Spleen (tissue), 7 donors: Measurements from ENCODE around the gene PXT1.

Source experiments
- CTCF ChIP-seq, 11 experiments: fragments of 200-600 bp in 7 of 11; fragments of 450-650 bp in 4 of 11; sonication (generic) in 4 of 11; IDR thresholded peaks in 8 of 11; conservative IDR thresholded peaks in 3 of 11; 1 replicate in 7 of 11; 2 replicates in 4 of 11; pipeline versions ENCODE4 v1.4.0 to v1.8.0; 2016 to 2021; ENCODE audit warnings: antibody characterized with exemption in 11 of 11, inconsistent platforms in 4 of 11, mild to moderate bottlenecking in 1 of 11
- POLR2A ChIP-seq, 3 donors: fragments of 450-650 bp; IDR thresholded peaks; one replicate each; pipeline ENCODE4 v1.5.1; 2017; ENCODE audit warnings: antibody characterized with exemption in 3 of 3, mild to moderate bottlenecking in 1 of 3
- POLR2AphosphoS5 ChIP-seq, 3 donors: sonication (generic); formaldehyde crosslinking; IDR thresholded peaks; one replicate each; pipeline ENCODE4 v1.5.1; 2017; ENCODE audit warnings: antibody characterized with exemption in 3 of 3
- donor health status: DM: no; HTN: no; CAD: no; lungs with moderate emphysema.
- donor health status: DM: no; HTN: no; CAD: no.
- donor health status: DM: no; HTN: no; CAD: no.

DNA sequence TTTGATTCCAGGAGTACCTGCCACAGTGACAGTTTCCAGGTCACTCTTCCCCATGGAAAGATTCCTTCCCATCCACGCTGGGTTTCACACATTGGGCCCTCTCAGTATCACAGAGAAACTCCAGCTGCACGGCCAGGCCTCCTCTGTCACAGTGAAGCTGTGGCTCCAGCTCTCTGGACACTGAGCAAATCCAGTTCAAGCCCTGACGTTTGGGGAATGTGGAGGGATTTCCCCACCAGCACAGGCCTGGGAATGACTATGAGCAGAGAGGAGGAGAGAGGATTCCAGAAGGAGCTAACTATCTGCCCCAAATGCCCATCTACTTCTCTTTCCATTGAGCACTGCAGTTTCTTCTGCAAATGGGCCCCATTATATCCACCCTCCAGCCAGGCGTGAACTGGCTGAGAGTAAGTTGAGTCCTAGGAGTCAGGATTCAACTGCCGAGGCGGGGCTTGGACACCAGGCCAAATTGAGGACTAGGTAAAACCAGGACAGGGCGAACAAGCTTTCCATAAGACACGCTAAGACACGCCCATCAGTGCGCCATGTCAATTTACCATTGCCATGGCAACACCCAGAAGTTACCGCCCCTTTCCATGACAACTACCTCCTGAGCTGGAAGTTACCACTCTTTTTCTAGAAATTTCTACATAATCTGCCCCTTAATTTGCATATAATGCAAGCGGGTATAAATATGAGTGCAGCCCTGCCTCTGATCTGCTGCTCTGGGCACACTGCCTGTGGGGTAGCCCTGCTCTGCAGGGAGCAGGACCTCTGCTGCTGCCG lies 96.8 kb downstream of the PXT1 start:
- no peak for TF ChIP-seq CTCF (IDR thresholded peaks at IDR 0.05 in 8 of 11, conservative IDR thresholded peaks at IDR 0.05 in 3 of 11)
- no peak for TF ChIP-seq POLR2A (IDR thresholded peaks at IDR 0.05)
- TF ChIP-seq POLR2AphosphoS5 (IDR thresholded peaks at IDR 0.05) = no peak
